GM18907 (cell line): ENCODE results near the gene SIRPA.

Source experiments
- ATAC-seq: cut with Tn5 transposase; IDR thresholded peaks from one replicate; pipeline ENCODE4 v1.9.1; 2021; ENCODE audit warnings: mild to moderate bottlenecking, moderate library complexity; ENCODE audit not compliant: unreplicated experiment

SIRPA gene

GRCh38 chr20:1894951-1895673 is at the start of gene SIRPA:
SIRPA (plus strand) TSS chr20:1895407; CDS start chr20:1895448, 41 bp downstream.
- no peak for ATAC-seq

GRCh38 chr20:1845701-1846100 is 49.5 kb upstream of the SIRPA start:
- ATAC-seq: no peak

- no peak for ATAC-seq
Measured at GRCh38 chr20:1846341-1846740, 48.9 kb upstream of the SIRPA start.

GRCh38 chr20:1846876-1847275 is 48.3 kb upstream of the SIRPA start:
- no peak for ATAC-seq

- no peak for ATAC-seq
Measured at GRCh38 chr20:1847780-1848179, 47.4 kb upstream of the SIRPA start.

GRCh38 chr20:1848373-1848772 is 46.8 kb upstream of the SIRPA start:
- ATAC-seq: no peak

GRCh38 chr20:1851396-1851795 is 43.8 kb upstream of the SIRPA start:
- ATAC-seq: no peak

GRCh38 chr20:1853473-1853872 is 41.7 kb upstream of the SIRPA start:
- no peak for ATAC-seq

GRCh38 chr20:1854246-1854645 is 41.0 kb upstream of the SIRPA start:
- no peak for ATAC-seq

GRCh38 chr20:1855109-1855508 is 40.1 kb upstream of the SIRPA start:
- no peak for ATAC-seq

GRCh38 chr20:1855690-1856089 is 39.5 kb upstream of the SIRPA start:
- no peak for ATAC-seq

GRCh38 chr20:1856424-1856823 is 38.8 kb upstream of the SIRPA start:
- ATAC-seq: no peak

GRCh38 chr20:1857466-1857865 is 37.7 kb upstream of the SIRPA start:
- ATAC-seq: no peak

GRCh38 chr20:1858871-1859270 is 36.3 kb upstream of the SIRPA start:
- no peak for ATAC-seq

GRCh38 chr20:1860446-1860845 is 34.8 kb upstream of the SIRPA start:
- ATAC-seq: no peak

- no peak for ATAC-seq
Measured at GRCh38 chr20:1861347-1861976, 33.7 kb upstream of the SIRPA start.

GRCh38 chr20:1861996-1862662 is 33.1 kb upstream of the SIRPA start:
- ATAC-seq: no peak

- ATAC-seq: no peak
Measured at GRCh38 chr20:1862663-1863053, 32.5 kb upstream of the SIRPA start.

GRCh38 chr20:1863296-1863695 is 31.9 kb upstream of the SIRPA start:
- ATAC-seq: no peak

- no peak for ATAC-seq
Measured at GRCh38 chr20:1866834-1867233, 28.4 kb upstream of the SIRPA start.

GRCh38 chr20:1867495-1868260 is 27.5 kb upstream of the SIRPA start:
- no peak for ATAC-seq
